HG03139 (cell line): ENCODE data around the gene GGACT.
A peak's percentile ranks its signal among the peaks of the same experiment; 100 is the strongest.

Experiments used
- ATAC-seq: cut with Tn5 transposase; IDR thresholded peaks from one replicate; pipeline ENCODE4 v1.9.1; 2021; ENCODE audit not compliant: unreplicated experiment

The GGACT gene

GRCh38 chr13:100552755-100553154 is 35.8 kb downstream of the GGACT start:
- no peak for ATAC-seq

DNA sequence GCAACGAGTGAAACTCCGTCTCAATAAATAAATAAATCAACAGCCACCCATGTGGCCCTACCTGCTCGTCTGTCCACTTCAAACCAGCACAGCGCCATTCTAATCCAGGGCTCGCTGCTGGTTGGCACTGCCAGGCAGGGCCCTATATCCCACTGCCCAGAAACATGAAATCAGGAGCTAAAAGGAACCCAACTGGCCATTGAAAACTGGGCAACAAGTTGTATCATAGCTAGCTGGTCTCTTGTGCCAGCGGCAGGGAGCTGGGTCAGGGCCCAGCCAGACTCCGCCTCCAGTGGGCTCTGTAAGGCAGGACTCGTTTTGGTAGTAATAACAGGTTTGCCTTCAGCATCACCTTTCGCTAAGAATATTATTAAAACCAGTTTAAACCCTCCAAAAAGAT is 39.3 kb downstream of the GGACT start:
- no peak for ATAC-seq

- ATAC-seq: no peak
Observed at GRCh38 chr13:100547791-100548201, 40.8 kb downstream of the GGACT start.

DNA sequence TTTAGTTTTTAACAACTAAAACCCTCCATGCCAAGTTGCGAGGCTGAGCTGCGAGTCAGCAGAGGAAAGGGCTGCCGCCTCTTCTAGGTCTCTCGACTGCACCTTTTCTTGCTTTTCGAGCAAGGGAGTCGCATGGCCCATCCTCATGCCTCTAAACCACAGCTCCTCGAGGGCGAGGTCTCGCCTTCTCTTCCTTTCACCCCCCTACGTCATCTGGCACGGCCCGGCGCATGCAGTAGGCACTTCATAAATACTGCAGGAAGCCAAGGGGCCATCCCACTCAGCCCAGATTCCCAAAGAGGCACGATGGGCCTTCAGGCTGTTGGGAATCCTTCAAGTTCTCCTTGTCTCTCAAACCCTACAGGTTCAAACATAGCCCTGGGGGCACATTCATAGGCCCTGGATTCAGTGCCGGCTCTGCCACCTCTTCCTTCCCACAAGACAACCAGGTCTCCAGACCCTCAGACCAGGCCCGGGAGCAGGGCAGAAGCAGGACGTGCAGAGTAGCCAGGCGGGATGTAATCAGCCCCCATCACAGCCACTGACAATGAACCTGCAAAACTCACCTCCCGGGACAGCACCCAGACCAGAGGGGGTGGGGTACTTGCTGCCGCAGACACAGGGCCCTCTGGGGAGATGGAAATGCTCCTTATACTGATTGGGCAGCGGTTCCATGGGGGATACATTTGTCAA is 41.7 kb downstream of the GGACT start:
- ATAC-seq: no peak

DNA sequence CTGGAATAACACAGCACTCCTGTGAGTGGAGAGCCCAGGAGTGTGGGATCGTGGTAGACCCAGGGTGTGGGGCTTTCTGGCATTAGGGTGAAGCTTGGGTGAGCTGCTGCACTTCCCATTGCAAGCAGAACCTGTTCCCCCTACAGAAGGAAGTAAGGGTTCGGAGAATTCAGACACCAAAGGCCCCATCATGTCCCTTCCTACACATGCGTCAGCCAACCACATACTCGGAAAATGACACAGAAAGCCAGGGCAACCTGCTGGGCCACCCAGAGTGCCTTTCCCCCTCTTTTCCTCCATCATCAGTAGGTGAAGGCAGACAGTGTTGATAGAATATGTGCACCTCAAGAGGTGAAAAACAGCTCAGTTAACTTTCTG is 42.9 kb downstream of the GGACT start:
- ATAC-seq: no peak

DNA sequence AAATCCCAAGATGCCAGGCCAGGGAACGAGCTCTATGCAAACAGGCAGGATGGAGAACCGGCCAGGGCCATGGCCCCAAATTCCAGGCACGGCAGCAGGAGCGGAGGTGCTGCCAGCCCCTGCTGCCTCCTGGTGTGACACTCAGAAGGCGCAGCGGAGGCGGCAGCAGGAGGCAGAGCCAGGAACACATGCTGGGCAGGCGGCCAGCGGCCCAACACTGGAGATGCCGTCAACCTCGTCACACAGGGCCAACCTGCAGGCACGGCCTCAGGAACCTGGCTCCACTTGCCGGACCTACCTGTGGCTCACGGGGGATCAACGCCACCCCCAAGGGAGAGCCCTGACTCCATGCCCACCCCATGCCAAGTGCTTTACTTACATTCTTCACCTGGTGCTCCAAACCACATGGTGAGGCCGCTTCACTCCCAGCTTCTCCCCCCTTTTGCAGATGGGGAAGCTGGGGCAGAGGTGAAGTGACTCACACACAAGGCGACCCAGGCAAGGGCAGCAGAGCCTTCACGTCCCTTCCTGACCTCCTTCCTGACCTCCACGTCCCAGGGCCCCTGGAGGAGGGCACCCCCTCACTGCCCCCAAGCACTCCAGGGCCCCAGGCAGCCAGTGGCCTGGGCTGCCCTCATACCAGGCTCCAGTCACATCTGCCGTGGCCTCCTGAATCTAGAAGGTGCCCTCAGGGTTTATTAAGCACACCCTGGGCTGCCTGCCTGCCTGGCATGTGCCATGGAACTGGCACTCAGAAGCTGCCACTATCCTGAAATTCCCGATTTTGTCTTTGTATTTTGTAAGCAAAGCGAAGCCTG is 43.5 kb downstream of the GGACT start:
- no peak for ATAC-seq

GRCh38 chr13:100543872-100544602 is 44.6 kb downstream of the GGACT start:
- no peak for ATAC-seq

GRCh38 chr13:100542826-100543156 is 45.8 kb downstream of the GGACT start:
- ATAC-seq: peak; percentile 91

- ATAC-seq: no peak
Observed at GRCh38 chr13:100541897-100542825, 46.4 kb downstream of the GGACT start.

GRCh38 chr13:100540621-100541020 is 48.0 kb downstream of the GGACT start:
- no peak for ATAC-seq

DNA sequence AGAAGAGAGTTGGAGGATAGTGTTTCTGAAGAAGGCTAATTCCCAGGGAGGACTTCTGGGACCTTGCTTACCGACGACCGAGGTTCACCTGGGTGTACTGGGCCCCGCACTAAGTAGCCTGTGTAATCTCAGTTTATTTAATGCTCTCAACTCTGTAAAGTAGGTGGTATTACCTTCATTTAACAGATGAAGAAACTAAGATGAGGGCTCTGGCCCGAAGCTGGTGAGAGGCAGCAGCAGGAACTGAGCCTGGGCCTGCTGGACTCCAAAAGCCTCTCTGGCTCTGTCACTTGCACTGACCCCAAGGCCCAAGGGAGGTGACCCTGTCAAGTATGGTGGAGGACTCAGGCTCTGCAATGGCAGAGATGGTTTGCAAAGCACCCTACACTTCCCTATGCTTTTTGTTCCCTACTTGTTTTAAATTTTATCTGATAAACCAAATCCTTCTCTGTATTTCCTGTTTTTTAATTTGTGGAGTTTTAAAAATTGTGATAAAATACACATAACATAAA is 50.6 kb downstream of the GGACT start:
- ATAC-seq: no peak

- ATAC-seq: no peak
Observed at GRCh38 chr13:100537486-100537885, 51.1 kb downstream of the GGACT start.

GRCh38 chr13:100536643-100537180 is 51.9 kb downstream of the GGACT start:
- ATAC-seq: no peak

DNA sequence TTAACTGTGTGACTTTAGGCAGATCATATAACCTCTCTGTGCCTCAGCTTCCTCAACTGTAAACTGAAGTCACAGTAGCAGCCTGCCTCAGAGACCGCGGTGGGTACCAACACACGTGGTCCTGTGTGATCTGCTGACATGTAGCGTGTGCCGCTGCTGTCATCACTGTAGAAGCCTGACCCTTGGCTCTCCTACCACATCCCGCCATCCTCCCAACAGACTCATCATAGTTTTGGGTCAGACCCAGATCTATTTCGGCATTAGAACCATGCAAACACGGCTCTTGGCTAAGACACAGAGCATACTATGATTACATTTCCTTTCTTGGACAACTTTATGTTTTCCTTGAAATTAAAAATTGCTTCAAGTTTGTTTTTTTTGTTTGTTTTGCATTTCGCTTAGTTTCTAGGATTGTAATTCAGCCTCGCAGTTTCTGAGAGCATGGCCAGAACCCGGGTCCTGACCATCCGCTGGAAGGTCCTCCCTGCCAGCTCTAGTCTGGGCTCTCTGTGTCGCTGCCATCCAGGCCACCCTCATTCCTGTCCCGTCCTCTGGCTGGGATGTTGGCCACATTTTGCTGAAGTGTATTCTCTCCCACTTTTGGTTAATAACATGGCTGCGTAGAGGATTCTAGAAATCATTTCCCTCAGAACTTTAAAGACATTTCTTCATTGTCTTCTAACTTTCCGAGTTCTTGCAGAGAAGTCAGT is 53.0 kb downstream of the GGACT start:
- ATAC-seq: no peak

DNA sequence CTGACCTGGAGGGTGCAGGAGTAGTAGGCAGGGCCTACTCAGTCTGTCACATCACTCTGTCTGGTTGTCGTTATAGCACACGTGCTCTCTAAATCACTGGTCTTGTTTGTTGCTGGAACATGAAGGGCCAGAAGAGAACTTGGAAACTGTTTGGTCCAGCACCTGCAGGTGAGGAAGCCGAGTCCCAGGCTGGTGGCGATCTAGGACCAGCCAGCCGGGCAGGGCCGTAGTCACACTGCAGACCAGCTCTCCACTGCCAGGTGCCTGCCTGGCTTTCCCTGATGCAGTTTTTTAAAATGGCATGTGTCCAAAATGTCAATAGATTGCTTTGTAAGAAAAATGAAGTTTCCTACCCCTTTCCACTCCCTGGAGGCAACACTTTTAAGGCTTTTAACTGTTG is 53.7 kb downstream of the GGACT start:
- ATAC-seq: no peak

GRCh38 chr13:100534147-100534843 is 54.3 kb downstream of the GGACT start:
- no peak for ATAC-seq

GRCh38 chr13:100533588-100534041 is 55.0 kb downstream of the GGACT start:
- no peak for ATAC-seq

DNA sequence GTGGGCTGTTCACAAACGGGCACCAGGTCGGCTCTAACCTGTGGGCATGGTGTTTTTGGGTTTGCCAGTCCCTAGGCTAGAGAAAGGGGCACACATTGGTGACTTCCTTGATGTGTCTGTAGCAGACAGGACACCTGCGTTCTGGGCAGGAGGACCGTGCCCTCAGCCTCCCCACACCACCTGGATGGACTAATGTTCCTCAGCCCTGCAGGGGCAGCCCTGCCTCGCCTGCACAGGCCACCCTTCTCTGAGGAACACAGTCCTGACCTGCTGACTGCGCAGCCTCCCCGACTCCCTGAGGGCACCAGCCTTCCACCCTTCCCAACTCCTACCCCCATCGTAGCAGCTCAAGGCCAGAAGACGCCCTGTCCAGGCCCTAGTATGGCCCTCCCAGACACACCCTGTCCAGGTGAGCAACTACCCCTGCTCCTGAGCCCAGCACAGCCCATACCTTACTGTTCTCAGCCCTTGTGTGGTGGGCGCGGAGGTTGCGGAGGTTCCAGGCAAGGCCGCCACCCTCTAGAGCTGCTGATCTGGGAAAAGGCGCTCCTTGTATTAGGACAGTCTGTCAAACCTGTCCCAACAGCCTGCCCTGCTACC is 55.7 kb downstream of the GGACT start:
- no peak for ATAC-seq
